Loucy (cell line): ENCODE results near the gene FAM181B.

Experiments used
- H2AFZ ChIP-seq: fragments of 200-600 bp; sonication (generic); 2 replicates; pipeline ENCODE4 v1.6.0; 2016; ENCODE audit warnings: antibody characterized with exemption, mild to moderate bottlenecking, low read length, moderate library complexity
- H3F3A ChIP-seq: fragments of 200-600 bp; 2 replicates; pipeline ENCODE4 v1.6.0; 2016; ENCODE audit warnings: antibody characterized with exemption, low read depth, mild to moderate bottlenecking
- H3K27me3 ChIP-seq: fragments of 200-600 bp; sonication (generic); 2 replicates; pipeline ENCODE4 v1.6.1; 2014; ENCODE audit warnings: low read length, mild to moderate bottlenecking; ENCODE audit not compliant: insufficient read depth, poor library complexity, severe bottlenecking
- H3K36me3 ChIP-seq: fragments of 200-600 bp; sonication (generic); 2 replicates; pipeline ENCODE4 v1.6.1; 2016; ENCODE audit warnings: low read length; ENCODE audit not compliant: insufficient read depth
- H3K4me1 ChIP-seq: fragments of 200-600 bp; sonication (generic); 2 replicates; pipeline ENCODE4 v1.5.1; 2014; ENCODE audit warnings: low read length, mild to moderate bottlenecking; ENCODE audit not compliant: insufficient read depth, poor library complexity, severe bottlenecking
- H3K4me2 ChIP-seq: fragments of 200-600 bp; sonication (generic); 2 replicates; pipeline ENCODE4 v1.6.0; 2014; ENCODE audit warnings: antibody characterized with exemption, low read length, low read depth, mild to moderate bottlenecking; ENCODE audit not compliant: poor library complexity, severe bottlenecking
- H3K4me3 ChIP-seq: fragments of 200-600 bp; sonication (generic); 2 replicates; pipeline ENCODE4 v1.5.1; 2014; ENCODE audit warnings: low read length, mild to moderate bottlenecking, mixed read lengths; ENCODE audit not compliant: poor library complexity, severe bottlenecking
- H3K79me2 ChIP-seq: fragments of 200-600 bp; sonication (generic); 2 replicates; pipeline ENCODE4 v1.6.1; 2014; ENCODE audit warnings: low read length; ENCODE audit not compliant: insufficient read depth
- H3K9ac ChIP-seq: fragments of 200-600 bp; sonication (generic); 2 replicates; pipeline ENCODE4 v1.6.0; 2014; ENCODE audit warnings: mild to moderate bottlenecking, low read depth, low read length, moderate library complexity; ENCODE audit not compliant: poor library complexity, severe bottlenecking
- H3K9me2 ChIP-seq: fragments of 200-600 bp; sonication (generic); replicated peaks from 2 replicates; pipeline ENCODE4 v1.6.1; 2016; ENCODE audit warnings: low read depth, low read length, mixed read lengths
- H3K9me3 ChIP-seq: fragments of 200-600 bp; sonication (generic); 2 replicates; pipeline ENCODE4 v1.6.1; 2014; ENCODE audit warnings: mild to moderate bottlenecking, antibody characterized with exemption, low read length, low read depth; ENCODE audit not compliant: insufficient read depth
- H4K20me1 ChIP-seq: fragments of 200-600 bp; sonication (generic); 2 replicates; pipeline ENCODE4 v1.6.0; 2014; ENCODE audit warnings: antibody characterized with exemption, low read length, mild to moderate bottlenecking; ENCODE audit not compliant: insufficient read depth, poor library complexity, severe bottlenecking
- CTCF ChIP-seq: fragments of 200-600 bp; sonication (generic); conservative IDR thresholded peaks from 2 replicates; pipeline ENCODE4 v1.5.1; 2014; ENCODE audit warnings: mild to moderate bottlenecking, antibody characterized with exemption, low read length
- EZH2phosphoT487 ChIP-seq: fragments of 200-600 bp; IDR thresholded peaks from 2 replicates; pipeline ENCODE4 v1.6.1; 2018; ENCODE audit warnings: antibody characterized with exemption, mild to moderate bottlenecking, moderate library complexity, borderline replicate concordance

FAM181B gene

GRCh38 chr11:82756765-82757639 is 23.3 kb upstream of the FAM181B start:
- Histone ChIP-seq H3K36me3 (no peaks in the 10 kb centered on the region), H3K4me1 (no peaks in the 10 kb centered on the region), H3K4me3 (no peak overlapping the region), H3K9me3 (no peaks in the 10 kb centered on the region), H2AFZ (0 out of 2 replicates have a peak overlapping the region, but pooled peaks have one; percentile 26), H3K9me2 (no peaks in the 10 kb centered on the region), H3K79me2 (no peaks in the 10 kb centered on the region), H3K27me3 (no peaks in the 10 kb centered on the region), H3K4me2 (no peak overlapping the region), H4K20me1 (no peaks in the 10 kb centered on the region), H3K9ac (no peak overlapping the region), H3F3A (no peaks in the 10 kb centered on the region)
- no peak for TF ChIP-seq CTCF
- TF ChIP-seq EZH2phosphoT487, result no peak

GRCh38 chr11:82754410-82754809 is 20.7 kb upstream of the FAM181B start:
- Histone ChIP-seq H3K4me3 (no peak overlapping the region), H3K9ac (no peak overlapping the region), H2AFZ (no peak overlapping the region), H3K4me2 (no peak overlapping the region), H3K9me2 (no peaks in the 10 kb centered on the region), H3K79me2 (no peaks in the 10 kb centered on the region), H3K27me3 (no peaks in the 10 kb centered on the region), H3K36me3 (no peaks in the 10 kb centered on the region), H3K4me1 (peaks cover 6% of the 10 kb centered on the region), H3F3A (no peaks in the 10 kb centered on the region), H4K20me1 (no peaks in the 10 kb centered on the region), H3K9me3 (no peaks in the 10 kb centered on the region)
- TF ChIP-seq EZH2phosphoT487 (no peak), CTCF (no peak)

DNA sequence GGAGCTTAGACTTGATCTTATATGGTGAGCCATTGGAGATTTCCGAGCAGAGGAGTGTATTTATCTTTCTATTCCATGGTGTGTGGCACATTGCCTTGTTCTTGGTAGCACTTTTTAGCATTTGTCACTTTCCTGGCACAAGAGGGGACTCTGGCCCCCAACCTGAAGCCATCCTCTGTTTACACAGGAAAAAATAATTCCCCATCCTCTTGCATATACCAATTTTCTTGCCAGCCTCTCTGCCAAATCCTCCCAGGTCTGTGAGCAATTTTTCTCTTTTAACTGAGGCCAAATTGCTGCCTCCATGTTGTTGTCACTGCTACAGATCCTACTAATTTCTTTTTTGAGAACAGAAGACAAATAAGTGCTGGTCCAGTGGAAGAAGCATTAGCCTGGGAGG is 20.3 kb upstream of the FAM181B start:
- H3K79me2 ChIP-seq, result no peaks in the 10 kb centered on the region
- H3F3A ChIP-seq, result no peaks in the 10 kb centered on the region
- no peak overlapping the region for H2AFZ ChIP-seq
- no peaks in the 10 kb centered on the region for H3K36me3 ChIP-seq
- no peaks in the 10 kb centered on the region for H3K9me3 ChIP-seq
- H3K4me3 ChIP-seq, result no peak overlapping the region
- H3K9ac ChIP-seq, result no peak overlapping the region
- H3K9me2 ChIP-seq, result no peaks in the 10 kb centered on the region
- no peaks in the 10 kb centered on the region for H4K20me1 ChIP-seq
- H3K4me1 ChIP-seq, result peaks cover 6% of the 10 kb centered on the region
- H3K27me3 ChIP-seq, result no peaks in the 10 kb centered on the region
- H3K4me2 ChIP-seq, result no peak overlapping the region
- TF ChIP-seq CTCF (no peak), EZH2phosphoT487 (no peak)
